CD1c-positive myeloid dendritic cell (primary cell): ENCODE measurements around the gene MRPL32.

Experiments used
- DNase-seq: peaks from one replicate; pipeline ENCODE4 v3.0.0-alpha.2; 2016; ENCODE audit errors: extremely low spot score

Gene MRPL32

GRCh38 chr7:42964849-42965805, 33.0 kb downstream of the MRPL32 start:
- DNase-seq: no peak

DNA sequence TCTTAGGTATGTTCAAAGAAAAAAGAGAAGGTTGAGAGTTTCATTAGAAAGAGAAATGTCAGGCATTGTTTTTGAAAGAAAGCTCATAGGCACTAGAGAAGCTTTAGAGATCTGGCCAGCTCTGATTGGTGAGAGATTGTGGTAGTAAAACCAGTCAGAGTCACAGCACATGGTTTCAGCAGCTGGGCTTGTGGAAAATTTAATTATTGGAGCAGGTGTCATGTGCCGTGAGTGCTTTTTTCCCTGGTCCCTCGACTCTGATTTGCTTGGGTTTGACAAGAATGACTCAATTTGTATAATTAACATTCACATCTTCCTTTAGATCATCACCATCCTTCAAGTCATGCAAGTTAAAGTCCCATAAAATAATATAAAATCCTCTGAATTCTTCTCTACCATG, 35.2 kb downstream of the MRPL32 start:
- no peak for DNase-seq

GRCh38 chr7:42972699-42973500, 40.7 kb downstream of the MRPL32 start:
- DNase-seq: no peak

- DNase-seq: no peak
These were observed 44.2 kb downstream of the MRPL32 start for GRCh38 chr7:42976371-42976770.

DNA sequence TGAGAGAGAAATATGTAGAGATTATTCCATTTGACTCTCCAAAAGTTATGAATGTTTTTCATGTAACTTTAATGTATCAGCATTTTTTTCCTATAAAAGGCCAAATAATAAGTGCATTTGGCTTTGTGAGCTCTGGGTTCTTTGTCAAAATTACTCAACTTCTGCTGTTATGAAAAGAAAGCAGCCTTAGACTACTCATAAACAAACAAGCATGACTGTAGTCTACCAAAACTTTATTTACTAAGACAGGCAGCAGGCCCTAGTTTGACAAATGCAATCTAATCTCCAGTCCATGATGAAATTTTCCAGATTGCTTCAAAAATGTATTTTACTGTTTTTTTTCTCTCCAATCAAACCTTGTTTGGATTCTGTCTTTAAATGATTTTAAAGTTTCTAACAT, 46.3 kb downstream of the MRPL32 start:
- DNase-seq: no peak

DNA sequence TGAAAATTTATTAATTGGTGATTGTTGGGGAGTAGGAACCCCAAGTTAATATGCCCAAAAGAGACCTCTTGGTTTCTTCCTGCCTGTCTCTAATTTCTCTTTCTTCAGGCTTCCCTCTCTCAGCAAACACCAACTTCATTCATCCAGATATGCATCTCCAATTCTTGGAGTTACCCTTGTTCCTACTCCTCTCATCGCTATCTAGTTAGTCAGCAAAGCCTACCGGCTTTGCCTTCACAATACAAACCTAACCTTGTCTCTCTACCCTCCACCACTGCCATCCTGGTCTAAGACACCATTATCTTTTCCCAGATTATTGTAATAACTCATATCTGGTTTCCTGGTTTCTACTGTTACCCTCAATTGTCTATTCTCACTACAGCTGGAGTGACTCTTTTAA, 47.9 kb downstream of the MRPL32 start:
- DNase-seq: no peak

DNA sequence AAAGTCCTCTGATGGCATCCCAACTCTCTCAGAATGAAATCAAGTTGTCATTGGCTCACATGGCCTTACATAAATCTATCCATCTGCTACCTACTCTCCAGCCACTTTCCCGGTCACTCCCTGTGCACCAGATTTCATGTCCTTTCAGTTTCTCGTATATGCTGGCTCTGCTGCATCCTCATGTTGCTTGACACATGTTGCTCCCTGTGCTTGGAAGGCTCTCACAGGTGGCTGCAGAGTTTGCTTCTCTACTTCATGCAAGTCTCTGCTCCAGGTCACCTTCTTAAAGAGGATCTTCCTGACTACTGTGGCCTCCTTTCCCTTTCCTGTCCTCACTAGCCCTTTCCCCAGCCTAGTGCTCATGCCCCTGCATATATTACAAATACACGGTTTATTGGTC, 48.3 kb downstream of the MRPL32 start:
- DNase-seq: no peak

- DNase-seq: no peak
These were observed 49.4 kb downstream of the MRPL32 start for GRCh38 chr7:42981601-42982000.

- DNase-seq: no peak
These were observed 50.5 kb downstream of the MRPL32 start for GRCh38 chr7:42982604-42983115.

GRCh38 chr7:42984137-42984536, 52.0 kb downstream of the MRPL32 start:
- DNase-seq: no peak

DNA sequence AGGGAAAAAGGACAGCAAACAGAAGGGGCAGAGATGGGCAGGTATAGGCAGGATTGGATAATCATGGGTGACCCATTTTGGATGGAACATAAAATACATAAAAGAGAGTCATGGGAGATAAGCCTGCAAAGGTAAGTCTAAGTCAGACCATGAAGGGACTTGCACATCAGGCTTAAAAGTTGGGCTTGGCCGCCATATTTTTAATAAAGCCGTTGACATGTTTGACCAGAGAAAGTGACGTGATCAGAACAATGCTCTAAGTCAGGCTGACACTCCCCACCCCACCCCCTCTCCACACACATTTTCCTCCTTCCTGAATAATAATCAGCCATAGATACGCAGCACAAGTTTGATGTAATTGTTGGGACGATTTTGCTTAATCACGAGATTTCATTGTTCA, 54.0 kb downstream of the MRPL32 start:
- DNase-seq: no peak

GRCh38 chr7:42986781-42987248, 54.6 kb downstream of the MRPL32 start:
- DNase-seq: no peak
